SU-DHL-6 (cell line): ENCODE data around the gene ATOX1.

Source experiments
- CTCF ChIP-seq: fragments of 200-600 bp; sonication (generic); IDR thresholded peaks from one replicate; pipeline ENCODE4 v1.5.1; 2017; ENCODE audit warnings: antibody characterized with exemption, mild to moderate bottlenecking, low read length, moderate library complexity; ENCODE audit not compliant: insufficient read depth, poor library complexity, severe bottlenecking
- EZH2phosphoT487 ChIP-seq: fragments of 200-600 bp; sonication (generic), shearing (Covaris generic); conservative IDR thresholded peaks from 2 replicates; pipeline ENCODE4 v1.6.1; 2018; ENCODE audit warnings: mild to moderate bottlenecking, antibody characterized with exemption, low read length, moderate library complexity, mixed read lengths

- TF ChIP-seq CTCF: no peak
- TF ChIP-seq EZH2phosphoT487: no peak
Observed at GRCh38 chr5:151773951-151774350, 15.5 kb upstream of the ATOX1 start.
